CD4-positive, alpha-beta T cell treated with Interleukin-15 for 1 hour (primary cell): Measurements from ENCODE around the gene LIPN.
"Not testable (repeated sequence)": the region's sequence is repeated elsewhere in the genome, so short reads cannot be mapped to it uniquely, and the experiment has no call there.

Experiments used
- DNase-seq: peaks from one replicate; pipeline ENCODE4 v3.0.0-alpha.2; 2020

Gene LIPN, protein sequence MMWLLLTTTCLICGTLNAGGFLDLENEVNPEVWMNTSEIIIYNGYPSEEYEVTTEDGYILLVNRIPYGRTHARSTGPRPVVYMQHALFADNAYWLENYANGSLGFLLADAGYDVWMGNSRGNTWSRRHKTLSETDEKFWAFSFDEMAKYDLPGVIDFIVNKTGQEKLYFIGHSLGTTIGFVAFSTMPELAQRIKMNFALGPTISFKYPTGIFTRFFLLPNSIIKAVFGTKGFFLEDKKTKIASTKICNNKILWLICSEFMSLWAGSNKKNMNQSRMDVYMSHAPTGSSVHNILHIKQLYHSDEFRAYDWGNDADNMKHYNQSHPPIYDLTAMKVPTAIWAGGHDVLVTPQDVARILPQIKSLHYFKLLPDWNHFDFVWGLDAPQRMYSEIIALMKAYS

DNA sequence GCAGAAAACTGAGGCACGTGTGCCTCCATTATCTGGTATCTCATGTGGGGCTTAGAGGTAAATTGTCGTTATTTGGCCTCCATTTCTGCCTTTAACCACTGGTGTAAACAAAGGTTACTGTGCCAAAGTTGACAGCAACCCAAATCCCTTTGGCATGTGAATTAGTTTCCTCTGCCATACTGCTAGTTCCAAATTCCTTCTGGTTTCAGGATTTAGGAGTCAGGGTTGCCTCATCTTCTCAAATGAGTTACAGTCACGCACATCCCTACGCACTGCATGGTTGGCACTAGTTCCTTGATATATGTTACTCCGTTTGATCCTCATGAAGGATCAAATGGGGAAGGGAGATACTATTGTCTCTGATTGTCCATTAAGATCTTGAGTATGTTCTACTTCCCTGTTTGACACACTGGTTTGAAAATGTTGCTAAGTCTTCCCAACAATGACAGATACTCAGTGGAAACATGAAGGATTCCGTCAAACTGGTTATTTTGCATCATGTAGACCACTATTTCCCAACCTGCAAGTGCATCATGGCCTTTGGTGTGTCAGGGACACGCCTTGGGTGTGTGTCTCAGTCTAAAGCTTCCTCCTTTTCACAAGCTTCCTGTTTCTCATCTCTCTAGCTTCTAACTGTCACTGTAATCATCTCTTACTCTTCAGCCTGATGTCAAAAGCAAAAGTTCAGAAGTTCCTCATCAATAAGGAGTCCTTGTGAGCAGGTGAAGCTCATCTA lies at the start of gene LIPN:
Gene LIPN (plus strand): TSS at position 655 of the 736 bp plus-strand sequence. CDS start 1,386 bp downstream, outside the sequence.
- DNase-seq, result peak; percentile 73

DNA sequence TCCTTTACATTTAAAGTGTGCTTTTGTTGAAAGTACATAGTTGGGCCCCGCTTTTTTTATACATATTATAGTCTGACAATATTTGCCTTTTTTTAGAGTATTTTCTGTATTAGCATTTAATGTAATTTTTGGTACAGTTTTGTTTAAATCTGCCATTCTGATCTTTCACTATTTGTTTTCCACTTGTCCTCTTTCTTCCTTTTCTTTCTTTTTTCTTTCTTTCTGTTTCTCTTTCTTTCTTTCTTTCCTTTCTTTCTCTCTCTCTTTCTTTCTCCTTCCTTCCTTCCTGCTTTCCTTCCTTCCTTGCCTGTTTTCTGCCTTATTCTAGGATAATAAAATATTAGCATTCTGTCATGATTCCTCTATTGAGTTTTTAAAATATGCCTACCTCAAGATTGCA lies 44.3 kb upstream of the LIPN start:
- no peak for DNase-seq

DNA sequence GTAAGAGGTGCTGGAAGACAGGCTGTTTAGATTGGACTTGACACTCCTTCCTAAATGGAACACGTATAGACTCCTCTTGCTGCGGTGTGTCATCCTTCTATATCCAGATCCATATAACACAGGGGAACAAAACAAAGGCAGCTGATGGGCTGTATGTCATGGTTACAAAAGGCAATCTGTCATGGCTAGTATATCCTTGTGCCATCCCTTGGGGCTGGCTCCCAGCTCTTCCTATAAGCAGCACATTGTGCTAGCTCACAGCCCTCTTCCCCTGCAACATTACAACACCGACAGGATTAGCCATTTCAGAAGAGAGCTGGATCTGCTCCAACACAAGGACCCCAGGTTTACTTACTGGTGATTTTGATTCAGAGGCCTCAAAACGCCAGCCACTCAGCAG lies 38.4 kb upstream of the LIPN start:
- DNase-seq, result no peak

DNA sequence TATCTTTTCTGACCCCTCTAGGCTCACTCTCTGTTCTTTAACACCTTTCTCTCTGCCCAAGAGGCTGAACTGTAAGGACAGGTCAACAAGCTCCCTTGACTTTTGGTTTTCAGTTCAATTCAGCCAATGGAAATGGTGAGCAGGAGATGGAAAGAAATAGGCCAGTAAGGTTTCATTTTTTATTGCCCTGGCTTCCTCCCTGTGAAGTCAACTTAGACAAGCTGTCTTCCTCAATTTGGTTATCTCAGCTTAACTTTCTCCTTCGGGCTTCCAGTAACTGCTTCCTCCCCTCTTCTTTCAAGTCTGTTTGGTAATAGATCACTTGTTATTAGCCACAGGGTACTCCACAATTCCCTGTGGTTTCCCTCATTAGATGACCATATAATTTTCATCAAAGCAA lies 34.0 kb upstream of the LIPN start:
- DNase-seq, result no peak

DNA sequence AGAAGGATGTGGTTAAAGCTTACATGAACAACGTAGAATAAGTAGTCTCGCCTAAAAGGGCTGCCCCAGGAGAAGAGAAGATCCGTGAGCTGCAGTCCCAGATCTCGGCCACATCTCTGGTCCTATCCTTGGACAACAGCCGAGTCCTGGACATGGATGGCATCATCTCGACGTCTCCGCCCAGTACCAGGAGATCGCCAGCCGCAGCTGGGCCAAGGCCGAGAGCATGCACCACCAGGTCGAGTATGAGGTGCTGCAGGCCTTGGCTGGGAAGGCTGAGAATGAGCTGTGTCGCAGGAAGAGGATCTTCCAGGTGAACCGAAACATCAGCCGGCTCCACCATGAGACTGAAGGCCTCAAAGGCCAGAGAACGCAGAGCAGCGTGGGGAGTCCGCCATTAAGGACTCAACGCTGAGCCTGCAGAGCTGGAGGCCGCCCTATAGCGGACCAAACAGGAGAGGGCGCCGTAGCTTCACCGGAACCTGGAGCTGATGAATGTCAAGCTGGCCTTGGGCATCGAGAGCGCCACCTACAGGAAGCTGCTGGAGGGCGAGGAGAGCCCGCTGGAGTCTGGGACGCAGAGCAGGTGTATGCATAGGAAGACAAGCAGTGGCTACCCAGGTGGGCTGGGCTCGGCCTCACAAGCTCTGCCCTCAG lies 31.6 kb upstream of the LIPN start:
- no peak for DNase-seq

DNA sequence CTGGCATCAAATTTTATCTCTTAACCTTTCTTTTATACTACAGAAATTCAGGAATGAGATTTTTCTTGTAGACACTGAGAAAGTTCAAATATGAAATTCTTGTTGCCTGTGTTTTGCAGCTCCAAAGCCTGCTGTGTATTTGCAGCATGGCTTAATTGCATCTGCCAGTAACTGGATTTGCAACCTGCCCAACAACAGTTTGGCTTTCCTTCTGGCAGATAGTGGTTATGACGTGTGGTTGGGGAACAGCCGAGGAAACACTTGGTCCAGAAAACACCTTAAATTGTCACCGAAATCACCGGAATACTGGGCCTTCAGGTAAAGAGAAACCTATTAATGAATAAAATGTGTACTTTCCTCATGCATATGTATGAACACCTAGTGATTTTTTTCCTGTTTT lies 29.0 kb upstream of the LIPN start:
- DNase-seq, result no peak

DNA sequence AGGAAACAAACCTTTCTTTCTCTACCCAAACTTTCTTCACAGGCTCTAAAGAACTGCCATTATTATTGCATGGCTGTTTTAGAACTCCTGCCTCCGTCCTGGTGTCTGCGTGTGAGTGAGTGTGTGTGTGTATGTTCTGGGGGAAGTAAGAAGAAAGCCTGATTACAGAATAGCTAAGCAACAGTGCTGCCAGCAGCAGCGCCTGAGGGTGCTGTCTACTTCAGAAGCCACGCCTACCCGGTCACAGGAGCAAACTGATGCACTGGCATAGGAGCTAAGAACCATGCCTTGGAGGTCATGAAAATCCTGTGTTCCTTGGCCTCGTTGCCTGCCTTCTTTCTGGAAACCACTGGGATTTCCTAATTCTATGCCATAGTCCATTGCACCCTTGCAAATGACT lies 28.5 kb upstream of the LIPN start:
- DNase-seq, result peak; percentile 43

DNA sequence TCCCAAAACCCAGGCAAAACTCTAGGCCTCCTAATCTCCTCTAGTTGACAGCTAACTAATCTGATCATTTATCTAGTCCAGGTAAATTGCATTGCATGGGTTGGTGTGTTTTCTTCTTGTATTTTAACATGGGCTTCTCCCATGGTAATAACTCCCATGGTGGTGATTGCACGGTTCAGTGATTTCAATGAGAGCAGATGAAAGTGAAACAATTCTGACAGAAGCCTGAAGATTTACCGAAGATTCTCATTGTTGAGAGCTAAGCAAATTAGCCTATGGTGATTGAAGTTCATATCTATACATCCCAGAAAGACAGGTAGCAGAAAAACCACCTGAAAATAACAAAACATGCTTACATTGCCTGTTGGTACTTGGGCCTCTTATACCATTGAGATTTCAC lies 26.6 kb upstream of the LIPN start:
- DNase-seq, result no peak

DNA sequence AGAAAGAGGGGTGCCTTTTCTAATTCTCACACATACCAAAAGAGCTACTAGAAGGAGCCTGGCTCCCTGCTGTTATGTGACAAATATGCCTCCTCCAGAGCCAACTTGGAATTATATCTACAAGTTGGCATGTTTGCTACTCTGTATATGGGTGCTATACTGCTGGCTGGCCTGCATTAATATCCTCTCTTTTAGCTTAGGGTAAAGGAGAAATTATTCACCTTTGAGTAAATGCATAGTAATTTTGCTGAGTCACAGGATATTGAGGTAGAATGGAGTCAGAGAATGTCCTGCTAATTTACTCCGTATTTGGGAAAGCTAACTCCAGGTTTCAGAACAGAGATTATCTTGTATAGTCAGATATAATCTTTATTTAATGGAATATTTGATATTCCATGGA lies 24.2 kb upstream of the LIPN start:
- no peak for DNase-seq

DNA sequence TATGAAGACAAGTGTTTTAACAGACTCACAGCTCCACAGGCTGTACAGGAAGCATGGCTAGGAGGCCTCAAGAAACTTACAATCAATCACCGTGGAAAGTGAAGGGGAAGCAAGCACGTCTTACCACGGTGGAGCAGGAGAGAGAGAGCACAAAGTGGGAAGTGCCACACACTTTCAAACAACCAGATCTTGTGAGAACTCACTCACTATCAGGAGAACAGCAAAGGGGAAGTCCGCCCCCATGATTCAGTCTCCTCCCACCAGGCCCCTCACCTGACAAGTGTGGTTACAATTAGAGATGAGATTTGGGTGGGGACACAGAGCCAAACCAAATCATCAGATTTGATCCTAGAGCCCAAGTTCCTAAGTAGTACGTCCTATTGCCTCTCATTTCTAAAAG lies 17.9 kb upstream of the LIPN start:
- not testable (repeated sequence) for DNase-seq

DNA sequence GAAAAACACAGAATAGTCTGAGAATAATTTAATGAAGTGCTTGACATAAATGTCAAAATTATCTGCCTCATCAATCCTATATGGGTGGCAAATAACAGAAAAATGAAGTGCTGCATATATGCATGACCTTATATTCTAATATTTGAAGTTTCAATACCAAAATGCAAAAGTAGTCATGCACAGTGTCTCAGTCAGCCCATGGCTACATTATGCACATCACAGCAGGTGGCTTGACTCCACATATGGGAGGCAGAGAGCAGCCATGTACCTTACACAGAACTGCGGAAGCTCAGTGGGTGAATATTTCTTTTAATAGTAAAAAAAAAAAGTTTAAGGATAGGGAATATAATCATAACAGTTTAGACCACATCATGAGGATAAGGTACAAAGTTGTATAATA lies 17.4 kb upstream of the LIPN start:
- no peak for DNase-seq

DNA sequence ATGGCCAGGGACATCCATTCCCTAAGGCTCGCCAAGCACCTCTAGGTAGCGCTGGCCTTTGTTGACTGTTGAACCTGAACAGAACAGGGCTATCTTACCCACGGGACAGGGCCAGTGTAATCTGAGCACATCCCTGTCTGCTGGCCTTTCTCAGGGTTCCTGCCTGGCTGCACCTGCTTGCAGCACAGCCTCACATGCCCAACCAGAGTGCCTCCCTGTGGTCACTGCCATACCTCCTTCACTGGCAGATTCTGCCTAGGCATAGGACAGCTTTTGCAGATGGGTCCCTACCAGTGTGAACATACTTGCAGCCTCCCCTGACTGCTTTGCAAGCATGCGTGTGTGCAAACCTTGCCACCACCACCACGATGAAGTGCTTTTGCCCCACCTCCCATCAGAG lies 15.8 kb upstream of the LIPN start:
- DNase-seq, result no peak

DNA sequence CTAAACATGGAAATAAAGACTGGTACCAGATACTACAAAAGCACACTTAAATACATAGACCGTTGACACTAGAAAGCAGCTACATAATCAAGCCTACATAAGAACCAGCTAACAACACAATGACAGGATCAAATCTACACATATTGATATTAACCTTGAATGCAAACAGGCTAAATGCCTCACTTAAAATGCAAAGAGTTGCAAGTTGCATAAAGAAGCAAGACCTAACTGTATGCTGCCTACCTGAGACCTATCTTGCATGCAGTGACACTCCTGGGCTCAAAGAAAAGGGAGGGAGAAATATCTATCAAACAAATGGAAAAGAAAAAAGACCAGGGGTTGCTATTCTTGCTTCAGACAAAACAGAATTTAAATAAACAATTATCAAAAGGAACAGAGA lies 14.2 kb upstream of the LIPN start:
- no peak for DNase-seq

DNA sequence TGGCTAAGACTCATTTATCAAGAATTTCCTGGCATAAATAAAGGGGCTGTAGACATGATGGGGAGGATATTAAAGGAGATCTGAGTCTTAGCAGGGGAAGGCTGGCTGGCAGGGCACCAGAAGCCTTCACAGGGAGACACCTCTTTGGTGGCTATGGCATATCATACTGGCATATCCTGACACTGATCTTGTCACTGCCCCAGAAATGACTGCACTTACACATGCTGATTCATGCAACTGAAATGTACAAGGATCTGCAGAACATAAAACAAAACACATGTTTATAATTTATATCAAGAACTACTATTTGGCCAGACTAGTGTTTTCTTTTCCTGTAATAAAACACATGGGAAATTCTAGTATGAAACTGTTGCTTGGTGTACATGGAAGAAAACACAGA lies 5.5 kb upstream of the LIPN start:
- no peak for DNase-seq

DNA sequence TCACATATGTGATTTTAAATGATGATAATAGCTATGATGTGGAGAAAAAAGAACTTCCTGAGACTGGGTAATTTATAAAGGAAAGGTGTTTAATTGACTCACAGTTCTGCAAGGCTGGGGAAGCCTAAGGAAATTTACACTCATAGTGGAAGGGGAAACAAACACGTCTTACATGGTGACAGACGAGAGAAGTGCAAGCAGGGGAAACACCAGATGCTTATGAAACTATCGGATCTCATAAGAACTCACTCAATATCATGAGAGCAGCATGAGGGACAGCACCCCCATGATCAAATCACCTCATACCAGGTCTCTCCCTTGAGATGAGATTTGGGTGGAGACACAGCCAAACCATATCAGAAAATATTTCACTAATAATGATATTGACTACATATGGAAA lies 4.1 kb upstream of the LIPN start:
- DNase-seq, result peak; percentile 18

DNA sequence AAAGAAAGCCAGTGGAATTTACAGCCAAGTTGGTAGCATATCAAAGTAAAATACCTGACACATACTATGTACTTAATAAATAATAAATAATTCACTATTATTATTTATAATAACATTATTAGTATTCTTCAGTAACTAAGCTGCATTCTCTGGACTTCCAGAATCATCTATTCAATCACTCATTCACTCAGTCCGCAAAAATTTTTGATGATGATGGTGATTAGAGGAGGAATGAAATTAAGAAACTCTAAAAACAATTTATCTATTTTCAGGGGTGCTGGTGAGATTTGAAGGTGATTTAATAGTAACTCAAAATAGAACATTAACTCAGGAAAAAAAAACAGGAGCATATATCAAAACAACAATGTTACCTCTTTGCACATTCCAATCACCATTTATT lies 3.2 kb upstream of the LIPN start:
- DNase-seq, result no peak

DNA sequence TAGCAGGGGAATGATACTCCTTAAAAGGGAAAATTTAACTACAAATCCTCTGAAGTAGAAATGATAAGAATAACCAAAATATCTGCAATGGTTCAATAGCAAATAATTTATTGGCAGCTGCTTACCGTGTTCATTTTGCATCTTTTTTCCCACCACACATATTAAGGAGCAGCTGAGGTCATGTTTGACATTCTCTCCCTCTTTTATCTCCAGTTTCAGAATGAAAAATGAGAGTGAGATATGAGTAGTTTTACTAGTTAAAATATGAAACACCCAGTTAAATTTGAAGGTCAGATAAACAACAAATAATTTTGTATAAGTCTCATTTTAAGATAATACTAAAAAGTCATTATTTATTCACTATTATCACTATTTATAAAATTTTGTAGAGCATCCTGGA lies 3.1 kb downstream of the LIPN start:
- no peak for DNase-seq

DNA sequence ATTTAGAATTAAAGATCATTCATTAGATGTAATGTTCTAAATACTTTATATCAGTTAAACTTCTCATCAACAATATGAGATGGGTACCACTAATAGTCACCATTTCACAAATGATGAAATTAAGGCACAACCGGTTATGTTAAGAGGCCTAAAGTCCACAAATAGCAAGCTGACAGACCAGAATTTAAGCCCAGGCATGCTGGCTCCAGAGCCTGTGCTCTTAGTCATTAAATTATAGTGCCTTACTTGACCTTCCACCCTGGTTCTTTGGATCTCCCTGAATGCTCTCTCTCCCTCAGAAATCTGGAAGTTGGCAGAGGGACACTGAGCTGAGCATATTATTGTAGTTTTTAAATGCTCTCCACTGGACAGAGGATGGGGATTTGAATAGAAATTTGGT lies 3.6 kb downstream of the LIPN start:
- no peak for DNase-seq

DNA sequence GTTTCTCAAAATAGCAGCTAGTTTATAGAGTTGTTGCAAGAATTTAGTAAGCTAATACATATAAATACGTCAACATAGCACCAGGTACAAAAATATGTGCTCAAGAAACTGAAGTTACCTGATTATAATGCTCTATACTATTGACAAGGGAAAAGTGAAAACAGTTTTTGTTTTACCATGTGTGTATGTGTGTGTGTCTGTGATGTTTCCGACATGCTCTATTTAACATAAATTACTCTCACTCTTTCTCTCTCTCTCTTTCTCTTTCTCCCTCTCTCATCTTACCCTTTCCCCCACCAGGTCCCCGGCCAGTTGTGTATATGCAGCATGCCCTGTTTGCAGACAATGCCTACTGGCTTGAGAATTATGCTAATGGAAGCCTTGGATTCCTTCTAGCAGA lies 4.3 kb downstream of the LIPN start:
- no peak for DNase-seq

DNA sequence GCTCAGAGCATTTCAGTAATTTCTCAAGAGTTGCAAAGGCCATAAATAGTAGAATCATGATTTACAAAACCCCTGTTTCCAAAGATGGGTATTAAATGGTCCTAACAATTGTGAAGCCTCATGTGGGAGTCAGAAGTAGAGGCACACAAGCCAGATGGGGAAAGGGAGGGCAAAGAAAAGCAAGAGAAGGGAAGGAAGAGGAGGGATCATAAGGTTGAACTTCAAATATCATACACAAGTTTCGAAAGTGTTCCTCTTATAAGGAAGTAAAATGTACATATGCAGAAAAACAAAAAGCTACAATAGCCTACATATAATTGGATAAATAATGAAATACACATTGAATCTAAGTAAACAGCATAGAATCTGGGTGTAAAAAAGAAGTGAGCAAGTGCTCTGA lies 6.0 kb downstream of the LIPN start:
- DNase-seq, result no peak

DNA sequence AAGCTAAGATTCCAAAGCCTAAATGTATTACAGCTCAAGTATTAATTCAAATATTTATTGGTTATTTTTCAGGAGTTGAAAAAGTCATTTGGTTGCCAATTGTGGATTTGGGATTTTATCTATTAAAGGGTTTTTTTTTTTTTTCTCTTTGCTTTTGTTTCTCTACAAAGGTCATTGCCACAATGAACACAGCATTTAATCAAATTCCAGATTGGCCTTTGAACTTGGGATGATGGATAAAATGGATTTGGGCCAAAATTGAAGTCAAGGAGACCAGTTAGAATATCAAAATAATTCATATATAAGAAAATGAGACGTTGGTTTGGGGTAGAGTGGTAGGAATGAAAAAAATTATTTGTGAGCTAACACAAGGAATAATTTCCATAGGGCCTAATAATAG lies 9.6 kb downstream of the LIPN start:
- DNase-seq, result no peak

DNA sequence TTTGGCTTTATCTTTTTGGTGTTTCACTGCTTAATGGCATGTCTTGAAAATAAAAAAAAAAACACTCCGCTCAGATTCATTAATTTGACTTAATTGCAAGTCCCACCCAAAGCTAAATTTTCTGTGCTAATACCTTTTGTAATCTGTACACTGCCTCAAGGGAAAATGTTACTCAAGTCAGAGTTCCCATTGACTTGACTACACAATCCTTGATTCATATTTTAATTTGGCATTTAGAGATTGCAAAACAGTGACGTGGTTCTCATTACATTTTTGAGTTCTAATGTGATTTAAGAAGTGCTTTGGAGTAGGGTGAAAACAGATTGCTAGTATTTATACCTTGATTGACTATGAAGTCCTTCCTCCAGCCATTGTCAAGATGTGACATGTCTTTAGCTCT lies 21.4 kb downstream of the LIPN start:
- no peak for DNase-seq

DNA sequence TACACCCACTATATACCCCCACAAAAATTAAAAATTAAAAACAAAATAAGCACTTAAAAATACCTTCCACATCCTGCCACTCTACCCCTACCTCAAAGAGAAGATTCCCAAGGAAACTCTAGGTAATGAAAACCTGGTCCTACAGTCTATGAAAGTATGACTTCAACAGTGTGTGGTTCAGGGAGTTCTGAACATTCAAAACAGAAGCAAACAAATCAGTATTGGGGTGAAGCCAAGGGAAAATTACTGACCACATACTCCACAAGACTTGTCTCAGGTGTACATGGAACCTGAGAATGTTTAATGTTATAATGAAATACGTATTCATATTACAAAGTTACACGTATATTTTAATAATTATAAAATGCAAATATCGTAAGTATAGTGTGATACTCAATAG lies 22.4 kb downstream of the LIPN start:
- DNase-seq, result no peak

DNA sequence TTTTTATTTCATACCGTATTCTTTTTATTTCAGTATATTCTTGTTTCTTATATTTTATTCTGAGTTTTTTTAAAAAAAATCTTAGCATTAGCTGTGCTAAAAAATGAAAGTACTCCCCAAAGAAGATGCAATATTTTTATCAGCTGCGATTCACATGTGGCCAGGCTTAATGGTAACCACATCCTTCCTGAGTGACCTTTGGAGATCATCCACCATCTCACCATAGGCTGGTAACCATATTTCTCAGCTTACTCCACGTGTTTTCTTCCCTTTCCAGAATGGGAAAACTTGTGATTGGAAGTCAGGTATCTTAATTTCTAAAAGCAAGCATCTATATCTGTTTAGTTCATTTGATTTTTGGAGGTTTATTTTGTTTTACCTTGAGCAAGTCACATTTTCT lies 23.9 kb downstream of the LIPN start:
- DNase-seq, result no peak
